GM12875 (cell line): ENCODE results near the gene MKRN2OS.

Source experiments
- H3K4me3 ChIP-seq: one replicate; pipeline ENCODE4 v1.5.1; 2011; ENCODE audit warnings: low read depth, low read length, control low read depth
- TF ChIP-seq, protein P1 (sequence below): IDR thresholded peaks from 2 replicates; pipeline ENCODE4 v1.5.1; 2011; ENCODE audit warnings: low read depth, mild to moderate bottlenecking, control low read depth, inconsistent platforms, low read length, moderate library complexity, borderline replicate concordance; ENCODE audit not compliant: insufficient read depth

The MKRN2OS gene

DNA sequence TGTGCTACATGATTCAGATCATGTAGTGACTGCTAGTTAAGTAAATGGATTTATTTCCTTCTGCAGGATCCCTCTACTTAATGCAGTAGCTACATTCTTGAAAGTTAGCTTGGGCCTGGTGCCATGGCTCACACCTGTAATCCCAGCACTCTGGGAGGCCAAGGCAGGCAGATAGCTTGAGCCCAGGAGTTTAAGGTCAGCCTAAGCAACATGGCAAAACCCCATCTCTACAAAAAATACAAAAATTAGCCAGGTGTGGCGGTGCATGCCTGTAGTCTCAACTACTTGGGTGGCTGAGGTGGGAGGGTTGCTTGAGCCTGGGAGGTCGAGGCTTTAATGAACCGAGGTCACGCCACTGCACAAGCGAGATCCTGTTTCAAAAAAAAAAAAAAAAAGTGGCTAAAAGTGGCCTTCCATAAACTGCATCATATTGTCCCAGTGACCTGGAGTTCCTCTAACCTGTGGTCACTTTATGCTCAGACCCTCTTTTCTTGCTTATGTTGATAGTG lies 39.0 kb downstream of the MKRN2OS start:
- TF ChIP-seq, protein P1, sequence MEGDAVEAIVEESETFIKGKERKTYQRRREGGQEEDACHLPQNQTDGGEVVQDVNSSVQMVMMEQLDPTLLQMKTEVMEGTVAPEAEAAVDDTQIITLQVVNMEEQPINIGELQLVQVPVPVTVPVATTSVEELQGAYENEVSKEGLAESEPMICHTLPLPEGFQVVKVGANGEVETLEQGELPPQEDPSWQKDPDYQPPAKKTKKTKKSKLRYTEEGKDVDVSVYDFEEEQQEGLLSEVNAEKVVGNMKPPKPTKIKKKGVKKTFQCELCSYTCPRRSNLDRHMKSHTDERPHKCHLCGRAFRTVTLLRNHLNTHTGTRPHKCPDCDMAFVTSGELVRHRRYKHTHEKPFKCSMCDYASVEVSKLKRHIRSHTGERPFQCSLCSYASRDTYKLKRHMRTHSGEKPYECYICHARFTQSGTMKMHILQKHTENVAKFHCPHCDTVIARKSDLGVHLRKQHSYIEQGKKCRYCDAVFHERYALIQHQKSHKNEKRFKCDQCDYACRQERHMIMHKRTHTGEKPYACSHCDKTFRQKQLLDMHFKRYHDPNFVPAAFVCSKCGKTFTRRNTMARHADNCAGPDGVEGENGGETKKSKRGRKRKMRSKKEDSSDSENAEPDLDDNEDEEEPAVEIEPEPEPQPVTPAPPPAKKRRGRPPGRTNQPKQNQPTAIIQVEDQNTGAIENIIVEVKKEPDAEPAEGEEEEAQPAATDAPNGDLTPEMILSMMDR: no peak
- H3K4me3 ChIP-seq: no peak overlapping the region

DNA sequence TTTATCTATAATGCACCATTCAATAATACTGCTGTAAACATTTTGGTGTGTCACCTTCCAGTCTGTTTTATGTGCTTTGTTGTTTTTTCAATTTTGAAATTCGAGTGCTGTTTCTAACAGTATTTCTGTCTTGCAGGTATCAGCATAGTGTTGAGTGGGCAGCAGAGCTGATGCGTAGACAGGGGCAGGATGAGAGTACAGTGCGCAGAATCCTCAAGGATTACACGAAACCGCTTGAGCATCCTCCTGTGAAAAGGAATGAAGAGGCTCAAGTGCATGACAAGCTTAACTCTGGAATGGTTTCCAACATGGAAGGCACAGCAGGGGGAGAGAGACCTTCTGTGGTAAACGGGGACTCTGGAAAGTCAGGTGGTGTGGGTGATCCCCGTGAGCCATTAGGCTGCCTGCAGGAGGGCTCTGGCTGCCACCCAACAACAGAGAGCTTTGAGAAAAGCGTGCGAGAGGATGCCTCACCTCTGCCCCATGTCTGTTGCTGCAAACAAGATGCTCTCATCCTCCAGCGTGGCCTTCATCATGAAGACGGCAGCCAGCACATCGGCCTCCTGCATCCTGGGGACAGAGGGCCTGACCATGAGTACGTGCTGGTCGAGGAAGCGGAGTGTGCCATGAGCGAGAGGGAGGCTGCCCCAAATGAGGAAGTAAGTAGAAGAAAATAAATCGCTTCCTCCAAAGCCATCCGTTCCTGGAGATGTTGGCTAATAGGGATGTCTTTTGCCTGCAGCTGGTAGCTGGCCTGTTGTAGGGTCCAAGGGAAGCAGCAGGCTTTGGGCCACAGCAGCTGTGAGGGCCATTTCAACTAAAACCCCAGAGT lies 42.0 kb downstream of the MKRN2OS start:
- TF ChIP-seq, protein P1: no peak
- H3K4me3 ChIP-seq: no peak overlapping the region

DNA sequence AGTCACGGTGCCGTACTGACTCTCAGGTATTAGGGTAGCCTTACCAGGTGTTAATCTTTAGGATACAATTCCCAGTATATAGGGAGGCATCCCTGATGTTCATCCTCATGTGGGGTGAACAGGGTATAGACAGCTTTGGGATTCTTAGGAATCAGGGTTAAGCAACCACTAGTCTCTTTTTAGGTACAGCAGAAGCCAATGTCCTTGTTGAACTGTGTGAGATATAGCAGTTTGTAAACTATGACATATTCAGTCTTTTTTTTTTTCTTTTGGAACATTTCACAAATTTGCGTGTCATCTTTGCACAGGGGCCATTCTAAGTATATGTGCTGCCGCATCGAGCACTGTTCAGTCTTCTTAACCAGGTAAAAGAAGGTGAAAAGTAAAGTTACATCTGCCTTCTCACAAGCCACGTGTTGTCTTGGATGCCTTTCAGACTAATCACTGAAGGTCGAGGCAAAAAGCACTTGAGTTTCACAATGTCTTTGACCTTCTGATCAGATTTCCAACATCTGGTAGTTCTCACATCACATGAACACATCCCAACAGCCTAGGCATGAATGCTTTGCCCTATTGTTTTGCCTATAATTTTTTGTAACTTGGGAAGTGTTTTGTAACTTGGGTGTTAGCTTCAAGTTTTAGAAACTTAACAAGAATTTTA lies 43.8 kb downstream of the MKRN2OS start:
- no peak overlapping the region for H3K4me3 ChIP-seq
- TF ChIP-seq, protein P1: no peak

DNA sequence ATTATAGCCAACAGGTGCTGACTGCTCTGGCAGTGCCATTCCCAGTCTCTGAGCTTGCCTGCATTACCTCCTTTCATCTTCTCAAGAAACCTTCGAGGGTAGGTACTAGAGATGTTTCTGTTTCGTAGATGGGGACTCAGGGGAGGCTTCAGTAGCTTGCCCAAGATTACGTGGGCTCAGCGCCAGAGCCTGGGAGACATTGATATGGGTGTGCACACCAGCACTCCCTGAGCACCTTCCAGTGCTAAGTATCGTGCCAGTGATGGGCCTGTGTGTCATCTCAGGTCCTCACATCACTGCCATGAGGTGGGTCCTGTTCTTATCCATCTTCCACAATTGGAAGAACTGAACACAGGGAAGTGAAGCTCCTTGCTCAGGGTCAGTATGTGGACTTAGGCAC lies 45.8 kb downstream of the MKRN2OS start:
- H3K4me3 ChIP-seq: no peak overlapping the region
- TF ChIP-seq, protein P1: no peak

DNA sequence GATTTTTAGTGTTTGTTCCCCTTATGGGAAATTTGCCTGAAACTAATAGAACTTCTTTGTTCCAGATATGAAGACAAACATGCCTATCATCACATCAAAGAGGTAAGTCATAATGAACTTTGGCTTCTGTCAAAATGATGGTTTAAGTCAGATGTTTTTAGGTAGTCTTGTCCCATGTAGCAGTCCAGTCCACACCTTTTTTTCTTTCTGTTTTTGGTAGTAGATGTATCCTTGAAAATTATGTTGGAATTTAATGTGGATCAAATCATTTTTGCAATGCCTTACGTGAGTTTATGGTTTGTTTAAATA lies 48.9 kb downstream of the MKRN2OS start:
- TF ChIP-seq, protein P1: no peak
- no peak overlapping the region for H3K4me3 ChIP-seq

DNA sequence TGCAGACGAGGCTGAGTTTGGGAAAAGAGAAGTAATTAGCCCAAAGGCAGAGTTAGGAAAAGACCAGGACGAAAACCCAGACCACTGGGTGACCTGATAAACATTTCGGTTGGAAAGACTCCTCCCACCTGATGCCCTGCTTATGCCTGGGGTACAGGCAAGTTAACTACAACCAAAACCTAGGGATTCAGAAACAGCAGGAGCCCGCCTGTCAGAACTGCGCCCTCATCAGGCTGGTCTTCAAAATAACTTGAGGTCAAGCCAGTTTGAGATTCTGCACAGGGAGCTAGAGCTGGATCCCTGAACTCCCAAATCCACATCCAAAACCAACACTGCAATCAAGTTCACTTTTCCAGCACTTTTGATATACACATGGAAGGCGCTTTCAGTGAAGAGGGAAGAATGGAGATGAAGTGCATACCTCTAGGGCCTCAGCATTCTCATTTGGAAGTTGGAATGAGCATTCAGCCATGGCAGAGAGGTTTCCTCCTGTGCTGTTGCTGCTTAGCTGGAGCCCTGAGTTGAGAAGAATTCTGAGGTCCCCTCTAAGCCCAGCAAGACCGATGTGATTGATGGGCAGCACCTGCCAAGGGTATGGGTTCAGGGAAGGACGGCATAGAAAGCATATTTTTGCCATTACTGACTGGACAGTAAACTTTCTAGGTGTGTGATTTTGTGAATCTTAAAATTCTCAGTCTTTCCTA lies 49.4 kb downstream of the MKRN2OS start:
- H3K4me3 ChIP-seq: no peak overlapping the region
- TF ChIP-seq, protein P1: no peak

DNA sequence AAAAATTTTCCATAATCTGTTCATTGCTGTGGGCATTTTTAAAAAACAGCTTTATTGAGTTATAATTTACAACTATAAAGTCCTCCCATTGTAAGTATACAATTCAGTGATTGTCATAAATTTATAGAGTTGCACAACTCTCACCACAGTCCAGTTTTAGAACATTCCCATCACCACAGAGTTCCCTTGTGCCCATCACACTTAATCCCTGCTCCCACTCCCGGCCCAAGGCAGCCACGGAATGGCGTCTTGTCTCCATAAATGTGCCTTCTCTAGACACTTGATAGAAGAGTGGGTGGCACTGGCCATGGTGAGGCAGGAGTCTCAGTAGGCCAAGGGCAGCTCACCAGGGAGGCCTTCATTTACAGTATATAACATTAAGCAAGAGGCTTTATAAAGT lies 54.8 kb downstream of the MKRN2OS start:
- TF ChIP-seq, protein P1: no peak
- no peak overlapping the region for H3K4me3 ChIP-seq
